Left lung (tissue), 10 donors: ENCODE measurements around the gene MARCO. TPM values are rescaled to one million over a fixed set of nuclear protein-coding genes. Genes with fewer than 3 reads are reported as not detected.
"Not testable (repeated sequence)": the region's sequence is repeated elsewhere in the genome, so short reads cannot be mapped to it uniquely, and the experiment has no call there.

Experiments used
- ATAC-seq: fragments of 200-7000 bp; cut with Tn5 transposase; one replicate; pipeline ENCODE4 v1.9.1; 2020; ENCODE audit warnings: moderate library complexity
- DNase-seq, 4 donors: peaks; one replicate each; pipeline ENCODE4 v3.0.0-alpha.2; 2013 to 2020
- H3K27ac ChIP-seq, 2 donors: fragments of 200-600 bp; sonication (generic) in 1 of 2; one replicate each; pipeline versions ENCODE4 v1.5.0 to v1.8.0; 2020 to 2021
- H3K27me3 ChIP-seq, 2 donors: fragments of 200-600 bp; sonication (generic) in 1 of 2; one replicate each; pipeline versions ENCODE4 v1.5.0 to v1.8.0; 2020 to 2021
- H3K36me3 ChIP-seq, 2 donors: fragments of 200-600 bp; sonication (generic) in 1 of 2; one replicate each; pipeline versions ENCODE4 v1.5.0 to v1.8.0; 2020 to 2021
- H3K4me1 ChIP-seq, 2 donors: fragments of 200-600 bp; one replicate each; pipeline ENCODE4 v1.8.0; 2021
- H3K4me3 ChIP-seq, 2 donors: fragments of 200-600 bp; sonication (generic) in 1 of 2; one replicate each; pipeline versions ENCODE4 v1.5.0 to v1.8.0; 2020 to 2021; ENCODE audit warnings: mild to moderate bottlenecking in 1 of 2
- H3K9me3 ChIP-seq, 2 donors: fragments of 200-600 bp; sonication (generic) in 1 of 2; one replicate each; pipeline versions ENCODE4 v1.5.0 to v1.8.0; 2020 to 2021
- CTCF ChIP-seq, 2 donors: fragments of 200-600 bp; sonication (generic) in 1 of 2; IDR thresholded peaks; one replicate each; pipeline versions ENCODE4 v1.5.0 to v1.8.0; 2021; ENCODE audit warnings: antibody characterized with exemption in 2 of 2
- intact Hi-C, 2 donors: fragments of 100-400 bp; cut with DNase I; formaldehyde crosslinking; loops; one replicate each; pipeline versions ENCODE4 v1.11.2 to v1.14.2; 2022
- polyA plus RNA-seq, 6 donors: library from polyadenylated mRNA; unstranded; fragments of 120-200 nt; gene quantifications; one replicate each; pipeline ENCODE4 v1.2.1, GENCODE V29; 2013; ENCODE audit not compliant: insufficient read length in 6 of 6
- total RNA-seq, 2 donors: library from RNA; stranded (reverse); fragmentation: NEBNext Ultra II Directional; extraction: Animal tissue kit (Norgen Biotek cat#: 25700); gene quantifications; one replicate each; pipeline ENCODE4 v1.2.1, GENCODE V29; 2021
- donor health status: DM: no; HTN: yes; CAD: no.
- donor health status: DM: no; HTN: no; CAD: no.

The MARCO gene
- total and polyA plus RNA-seq, 8 donors = 0.10 to 425 (median 0.35) TPM; not detected in 1

DNA sequence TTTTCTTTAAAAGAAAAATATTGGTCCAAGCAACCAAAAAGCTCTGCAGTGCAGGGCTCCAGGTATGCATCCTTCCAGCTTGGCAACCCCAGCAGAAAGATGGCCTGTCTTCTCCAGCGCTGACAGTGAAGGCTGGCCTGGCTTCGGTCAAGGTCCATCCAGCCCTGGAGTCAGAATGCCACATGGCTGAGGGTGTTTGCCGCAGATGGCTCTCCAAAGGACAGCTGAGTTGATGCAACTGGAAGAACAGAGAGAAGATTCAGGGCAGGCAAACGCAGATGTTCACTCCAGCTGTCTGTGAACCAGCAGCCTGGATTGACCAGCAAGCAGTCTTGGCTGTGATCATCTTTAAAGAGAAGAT, 51.4 kb downstream of the MARCO start:
- Histone ChIP-seq H3K27ac (no peak overlapping the region), H3K9me3 (no peaks in the 10 kb centered on the region), H3K36me3 (peaks cover 0 to 31% of the 10 kb centered on the region in 2 donors), H3K27me3 (no peaks in the 10 kb centered on the region), H3K4me1 (no peaks in the 10 kb centered on the region), H3K4me3 (no peak overlapping the region)
- intact Hi-C loops = no loop called here
- no peak for ATAC-seq
- peak in 1 of 4 donors; percentile 10 for DNase-seq
- TF ChIP-seq CTCF (IDR thresholded peaks at IDR 0.05) = no peak

GRCh38 chr2:118994172-118994700, 52.2 kb downstream of the MARCO start:
- Histone ChIP-seq H3K9me3 (no peaks in the 10 kb centered on the region), H3K4me1 (no peaks in the 10 kb centered on the region), H3K27ac (no peak overlapping the region), H3K4me3 (no peak overlapping the region), H3K27me3 (no peaks in the 10 kb centered on the region), H3K36me3 (peaks cover 0 to 31% of the 10 kb centered on the region in 2 donors)
- ATAC-seq (no peak), DNase-seq (peak in 1 of 4 donors; percentile 19)
- intact Hi-C loops = no loop called here
- TF ChIP-seq CTCF (IDR thresholded peaks at IDR 0.05) = no peak

DNA sequence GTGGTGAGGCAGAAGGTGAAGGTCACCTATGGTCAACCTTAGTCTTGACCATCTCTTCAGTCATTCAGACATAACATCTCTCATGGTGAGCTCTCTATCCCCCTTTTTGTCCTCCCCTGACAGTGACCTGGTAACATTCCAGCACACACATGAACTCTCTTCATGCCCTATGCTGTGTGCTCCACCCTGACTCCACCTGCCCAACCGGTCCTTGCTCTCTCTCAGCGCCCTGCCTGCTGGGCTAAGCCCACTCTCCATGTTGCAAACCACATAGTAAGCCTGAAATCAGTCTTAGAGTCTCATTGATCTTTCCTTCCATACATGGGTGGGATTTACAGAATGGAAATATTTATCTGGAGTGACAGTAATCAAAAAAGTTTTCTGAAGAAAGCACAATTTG, 52.8 kb downstream of the MARCO start:
- DNase-seq (no peak), ATAC-seq (no peak)
- Histone ChIP-seq H3K9me3 (no peaks in the 10 kb centered on the region), H3K4me3 (no peak overlapping the region), H3K27me3 (no peaks in the 10 kb centered on the region), H3K36me3 (peaks cover 0 to 31% of the 10 kb centered on the region in 2 donors), H3K4me1 (no peaks in the 10 kb centered on the region), H3K27ac (no peak overlapping the region)
- no peak for TF ChIP-seq CTCF (IDR thresholded peaks at IDR 0.05)
- intact Hi-C loops = no loop called here

DNA sequence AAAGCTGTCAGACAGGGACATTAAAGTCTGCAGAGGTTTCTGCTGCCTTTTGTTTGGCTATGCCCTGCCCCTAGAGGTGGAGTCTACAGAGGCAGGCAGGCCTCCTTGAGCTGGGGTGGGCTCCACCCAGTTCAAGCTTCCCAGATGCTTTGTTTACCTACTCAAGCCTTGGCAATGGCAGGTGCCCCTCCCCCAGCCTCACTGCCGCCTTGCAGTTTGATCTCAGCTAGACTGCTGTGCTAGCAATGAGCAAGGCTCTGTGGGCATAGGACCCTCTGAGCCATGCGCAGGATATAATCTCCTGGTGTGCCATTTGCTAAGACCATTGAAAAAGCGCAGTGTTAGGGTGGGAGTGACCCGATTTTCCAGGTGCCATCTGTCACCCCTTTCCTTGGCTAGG, 61.9 kb downstream of the MARCO start:
- H3K4me3 ChIP-seq, H3K27ac ChIP-seq, intact Hi-C loops, ATAC-seq, H3K36me3 ChIP-seq, H3K4me1 ChIP-seq, H3K27me3 ChIP-seq: not testable (repeated sequence)
- peak in 1 of 4 donors; percentile 8 for DNase-seq
- peaks cover 0 to 16% of the 10 kb centered on the region in 2 donors for H3K9me3 ChIP-seq

DNA sequence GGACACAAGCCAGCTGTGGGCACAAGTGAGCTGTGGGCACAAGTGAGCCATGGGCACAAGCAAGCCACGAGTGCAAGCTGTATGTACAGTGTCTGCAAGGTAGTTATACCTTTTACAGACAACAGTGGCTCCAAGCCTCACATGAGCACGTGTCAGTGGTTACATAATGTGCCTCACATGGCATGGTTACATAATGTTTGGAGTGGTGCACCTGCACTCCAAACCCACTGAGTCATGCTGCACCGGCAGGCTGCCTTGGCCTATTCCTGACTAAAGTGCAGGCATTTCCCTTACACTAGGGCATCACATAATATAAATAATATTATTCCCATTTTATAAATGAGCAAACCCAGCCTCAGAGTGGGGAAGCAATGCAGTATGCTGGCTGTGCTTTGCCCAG, 62.6 kb downstream of the MARCO start:
- H3K27me3 ChIP-seq = peaks cover 0 to 11% of the 10 kb centered on the region in 2 donors
- ATAC-seq = peak; percentile 81
- intact Hi-C loops = no loop called here

More for the DNA sequence above, 62.6 kb downstream of the MARCO start:
- H3K4me3 ChIP-seq = no peak overlapping the region
- TF ChIP-seq CTCF (IDR thresholded peaks at IDR 0.05) = no peak
- H3K4me1 ChIP-seq = no peaks in the 10 kb centered on the region
- peak in 1 of 4 donors; percentile 50 for DNase-seq
- no peaks in the 10 kb centered on the region for H3K36me3 ChIP-seq
- H3K27ac ChIP-seq = no peak overlapping the region
- peaks cover 0 to 16% of the 10 kb centered on the region in 2 donors for H3K9me3 ChIP-seq
